GM23338 (cell line): ENCODE data around the gene SUMF1. TPM values are rescaled to one million over a fixed set of nuclear protein-coding genes. Genes with fewer than 3 reads are reported as not detected.

Source experiments
- ATAC-seq: fragments of 200-7000 bp; cut with Tn5 transposase; 3 replicates; pipeline ENCODE4 v1.9.1; 2020
- DNase-seq: peaks from one replicate; pipeline ENCODE4 v3.0.0-alpha.2; 2015; ENCODE audit warnings: low spot score
- H2AFZ ChIP-seq: fragments of 200-600 bp; sonication (generic); 2 replicates; pipeline ENCODE4 v1.8.0; 2016; ENCODE audit warnings: antibody characterized with exemption, mild to moderate bottlenecking, moderate library complexity
- H3F3A ChIP-seq: fragments of 200-600 bp; sonication (generic); replicated peaks from 2 replicates; pipeline ENCODE4 v1.8.0; 2017; ENCODE audit warnings: antibody characterized with exemption, mixed run types, low read depth
- H3K27ac ChIP-seq: fragments of 200-600 bp; sonication (generic); 2 replicates; pipeline ENCODE4 v1.6.1; 2016; ENCODE audit warnings: low read depth
- H3K27me3 ChIP-seq: fragments of 200-600 bp; sonication (generic); 2 replicates; pipeline ENCODE4 v1.8.0; 2016; ENCODE audit warnings: mild to moderate bottlenecking, mixed run types, moderate library complexity; ENCODE audit not compliant: insufficient read depth
- H3K36me3 ChIP-seq: fragments of 200-600 bp; sonication (generic); 2 replicates; pipeline ENCODE4 v1.8.0; 2016; ENCODE audit warnings: mild to moderate bottlenecking; ENCODE audit not compliant: insufficient read depth
- H3K4me1 ChIP-seq: fragments of 200-600 bp; sonication (generic); 2 replicates; pipeline ENCODE4 v1.8.0; 2016; ENCODE audit warnings: mild to moderate bottlenecking, moderate library complexity; ENCODE audit not compliant: insufficient read depth
- H3K4me2 ChIP-seq: fragments of 200-600 bp; sonication (generic); 2 replicates; pipeline ENCODE4 v1.7.1; 2017; ENCODE audit warnings: mixed run types
- H3K4me3 ChIP-seq: fragments of 200-600 bp; sonication (generic); 2 replicates; pipeline ENCODE4 v1.6.1; 2016; ENCODE audit warnings: mixed run types
- H3K79me2 ChIP-seq: fragments of 200-600 bp; sonication (generic); replicated peaks from 2 replicates; pipeline ENCODE4 v1.8.0; 2017; ENCODE audit warnings: mild to moderate bottlenecking; ENCODE audit not compliant: insufficient read depth
- H3K9me2 ChIP-seq: fragments of 200-600 bp; sonication (generic); 2 replicates; pipeline ENCODE4 v1.8.0; 2017; ENCODE audit not compliant: insufficient read depth
- H4K20me1 ChIP-seq: fragments of 200-600 bp; sonication (generic); replicated peaks from 2 replicates; pipeline ENCODE4 v1.8.0; 2017; ENCODE audit warnings: mild to moderate bottlenecking; ENCODE audit not compliant: insufficient read depth
- H3K27ac Mint-ChIP-seq: 2 replicates; pipeline ENCODE4 v1.8.0; 2020; ENCODE audit warnings: inconsistent platforms, mild to moderate bottlenecking, moderate library complexity, mixed read lengths
- H3K27me3 Mint-ChIP-seq: 3 replicates; pipeline ENCODE4 v1.8.0; 2022; ENCODE audit warnings: low read depth, mild to moderate bottlenecking, moderate library complexity, mixed read lengths, inconsistent platforms; ENCODE audit not compliant: insufficient read depth, poor library complexity
- H3K36me3 Mint-ChIP-seq: 3 replicates; pipeline ENCODE4 v1.8.0; 2021; ENCODE audit warnings: low read depth, mild to moderate bottlenecking, inconsistent platforms, moderate library complexity, mixed read lengths
- H3K4me1 Mint-ChIP-seq: 3 replicates; pipeline ENCODE4 v1.8.0; 2020; ENCODE audit warnings: mild to moderate bottlenecking, inconsistent platforms, mixed read lengths
- H3K4me3 Mint-ChIP-seq: 3 replicates; pipeline ENCODE4 v1.8.0; 2021; ENCODE audit warnings: moderate library complexity, mild to moderate bottlenecking, inconsistent platforms, mixed read lengths
- H3K9me3 Mint-ChIP-seq: 3 replicates; pipeline ENCODE4 v1.8.0; 2020; ENCODE audit warnings: moderate library complexity, mild to moderate bottlenecking, inconsistent platforms, mixed read lengths
- CREB1 ChIP-seq: fragments of 250-450 bp; sonication (Bioruptor Pico); IDR thresholded peaks from 2 replicates; pipeline ENCODE4 v1.5.0; 2020; ENCODE audit warnings: low read depth, mild to moderate bottlenecking, moderate library complexity
- EZH2 ChIP-seq: fragments of 200-600 bp; sonication (generic); IDR thresholded peaks from one replicate; pipeline ENCODE4 v1.8.0; 2017; ENCODE audit warnings: antibody characterized with exemption, mild to moderate bottlenecking, low read depth; ENCODE audit not compliant: unreplicated experiment
- EZH2phosphoT487 ChIP-seq: fragments of 200-600 bp; sonication (generic); IDR thresholded peaks from one replicate; pipeline ENCODE4 v1.8.1; 2018; ENCODE audit warnings: antibody characterized with exemption; ENCODE audit not compliant: unreplicated experiment
- JUNB ChIP-seq: IDR thresholded peaks from one replicate; pipeline ENCODE4 v1.6.1; 2016; ENCODE audit warnings: antibody characterized with exemption; ENCODE audit not compliant: unreplicated experiment
- NANOG ChIP-seq: IDR thresholded peaks from 2 replicates; pipeline ENCODE4 v1.6.1; 2016; ENCODE audit warnings: antibody characterized with exemption, borderline replicate concordance
- POLR2AphosphoS5 ChIP-seq: IDR thresholded peaks from 2 replicates; pipeline ENCODE4 v1.6.1; 2016; ENCODE audit warnings: antibody characterized with exemption, low read depth
- STAT1 ChIP-seq: IDR thresholded peaks from one replicate; pipeline ENCODE4 v1.6.1; 2016; ENCODE audit warnings: antibody characterized with exemption; ENCODE audit not compliant: unreplicated experiment
- ZNF114 ChIP-seq: fragments of 250-450 bp; sonication (Bioruptor Pico); IDR thresholded peaks from 2 replicates; pipeline ENCODE4 v1.5.0; 2020; ENCODE audit warnings: mild to moderate bottlenecking, moderate library complexity
- ZNF331 ChIP-seq: fragments of 250-450 bp; sonication (Bioruptor Pico); IDR thresholded peaks from 2 replicates; pipeline ENCODE4 v1.5.0; 2020; ENCODE audit warnings: low read depth, mild to moderate bottlenecking, moderate library complexity
- polyA plus RNA-seq: library from polyadenylated mRNA; unstranded; fragments of >200 nt; fragmentation: Nextera tagmentation; extraction: Ambion mirVana; gene quantifications from 2 replicates; pipeline ENCODE4 v1.2.1, GENCODE V29; 2016
- total RNA-seq: library from RNA; depleted of rRNA; stranded (reverse); fragments of >200 nt; shearing (Covaris generic); gene quantifications from 2 replicates; pipeline ENCODE4 v1.2.3, GENCODE V29; 2014
- TF ChIP-seq, protein P1 (sequence below): fragments of 250-450 bp; sonication (Bioruptor Pico); IDR thresholded peaks from 2 replicates; pipeline ENCODE4 v1.5.0; 2020; ENCODE audit warnings: mild to moderate bottlenecking, moderate library complexity
- TF ChIP-seq, protein P2 (sequence below), 2 experiments: fragments of 200-600 bp in 1 of 2; sonication (generic) in 1 of 2; conservative IDR thresholded peaks; 2 replicates each; pipeline versions ENCODE4 v1.5.1 to v1.6.1; 2016 to 2017; ENCODE audit warnings: antibody characterized with exemption in 2 of 2, low read depth in 2 of 2, mild to moderate bottlenecking in 2 of 2, moderate library complexity in 1 of 2
- TF ChIP-seq, protein P3 (sequence below): IDR thresholded peaks from 2 replicates; pipeline ENCODE4 v1.6.1; 2016; ENCODE audit warnings: antibody characterized with exemption
- TF ChIP-seq, protein P4 (sequence below): IDR thresholded peaks from one replicate; pipeline ENCODE4 v1.6.1; 2018; ENCODE audit warnings: antibody characterized with exemption; ENCODE audit not compliant: unreplicated experiment

SUMF1 gene
- total and polyA plus RNA-seq, 2 experiments from 2014 or later, result 6.9 to 20.3 TPM

DNA sequence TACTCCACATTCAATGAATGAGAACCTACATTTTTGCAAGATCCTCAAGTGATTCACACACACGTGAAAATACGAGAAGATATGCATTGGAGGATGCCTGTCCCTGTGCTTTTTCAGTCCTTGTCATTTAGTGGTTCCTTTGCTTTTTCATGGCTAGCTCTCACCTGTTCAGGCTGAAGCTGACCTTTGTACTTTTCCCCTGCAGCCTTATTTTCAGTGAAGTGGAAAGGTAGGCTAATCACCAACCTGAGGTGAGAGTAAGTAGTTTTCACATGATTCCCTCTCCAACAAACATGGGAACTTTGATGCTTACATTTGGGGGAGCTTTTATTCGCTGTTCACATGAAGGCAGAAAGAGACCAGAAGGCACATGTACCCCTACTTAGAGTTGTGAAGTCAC lies 34.4 kb upstream of the SUMF1 start:
- no peaks in the 10 kb centered on the region; the same call in 1 of the 2 replicates for H4K20me1 ChIP-seq
- no peaks in the 10 kb centered on the region for H3K27me3 ChIP-seq
- Mint-ChIP-seq H3K9me3 (no peaks in the 10 kb centered on the region), H3K36me3 (no peaks in the 10 kb centered on the region), H3K27ac (no peak overlapping the region), H3K4me1 (peaks cover 10% of the 10 kb centered on the region), H3K27me3 (peaks cover 7% of the 10 kb centered on the region), H3K4me3 (no peak overlapping the region)
- no peak overlapping the region for H3K4me3 ChIP-seq
- no peak for DNase-seq
- no peaks in the 10 kb centered on the region for H3K79me2 ChIP-seq
- no peak for ATAC-seq
- TF ChIP-seq, protein P1, sequence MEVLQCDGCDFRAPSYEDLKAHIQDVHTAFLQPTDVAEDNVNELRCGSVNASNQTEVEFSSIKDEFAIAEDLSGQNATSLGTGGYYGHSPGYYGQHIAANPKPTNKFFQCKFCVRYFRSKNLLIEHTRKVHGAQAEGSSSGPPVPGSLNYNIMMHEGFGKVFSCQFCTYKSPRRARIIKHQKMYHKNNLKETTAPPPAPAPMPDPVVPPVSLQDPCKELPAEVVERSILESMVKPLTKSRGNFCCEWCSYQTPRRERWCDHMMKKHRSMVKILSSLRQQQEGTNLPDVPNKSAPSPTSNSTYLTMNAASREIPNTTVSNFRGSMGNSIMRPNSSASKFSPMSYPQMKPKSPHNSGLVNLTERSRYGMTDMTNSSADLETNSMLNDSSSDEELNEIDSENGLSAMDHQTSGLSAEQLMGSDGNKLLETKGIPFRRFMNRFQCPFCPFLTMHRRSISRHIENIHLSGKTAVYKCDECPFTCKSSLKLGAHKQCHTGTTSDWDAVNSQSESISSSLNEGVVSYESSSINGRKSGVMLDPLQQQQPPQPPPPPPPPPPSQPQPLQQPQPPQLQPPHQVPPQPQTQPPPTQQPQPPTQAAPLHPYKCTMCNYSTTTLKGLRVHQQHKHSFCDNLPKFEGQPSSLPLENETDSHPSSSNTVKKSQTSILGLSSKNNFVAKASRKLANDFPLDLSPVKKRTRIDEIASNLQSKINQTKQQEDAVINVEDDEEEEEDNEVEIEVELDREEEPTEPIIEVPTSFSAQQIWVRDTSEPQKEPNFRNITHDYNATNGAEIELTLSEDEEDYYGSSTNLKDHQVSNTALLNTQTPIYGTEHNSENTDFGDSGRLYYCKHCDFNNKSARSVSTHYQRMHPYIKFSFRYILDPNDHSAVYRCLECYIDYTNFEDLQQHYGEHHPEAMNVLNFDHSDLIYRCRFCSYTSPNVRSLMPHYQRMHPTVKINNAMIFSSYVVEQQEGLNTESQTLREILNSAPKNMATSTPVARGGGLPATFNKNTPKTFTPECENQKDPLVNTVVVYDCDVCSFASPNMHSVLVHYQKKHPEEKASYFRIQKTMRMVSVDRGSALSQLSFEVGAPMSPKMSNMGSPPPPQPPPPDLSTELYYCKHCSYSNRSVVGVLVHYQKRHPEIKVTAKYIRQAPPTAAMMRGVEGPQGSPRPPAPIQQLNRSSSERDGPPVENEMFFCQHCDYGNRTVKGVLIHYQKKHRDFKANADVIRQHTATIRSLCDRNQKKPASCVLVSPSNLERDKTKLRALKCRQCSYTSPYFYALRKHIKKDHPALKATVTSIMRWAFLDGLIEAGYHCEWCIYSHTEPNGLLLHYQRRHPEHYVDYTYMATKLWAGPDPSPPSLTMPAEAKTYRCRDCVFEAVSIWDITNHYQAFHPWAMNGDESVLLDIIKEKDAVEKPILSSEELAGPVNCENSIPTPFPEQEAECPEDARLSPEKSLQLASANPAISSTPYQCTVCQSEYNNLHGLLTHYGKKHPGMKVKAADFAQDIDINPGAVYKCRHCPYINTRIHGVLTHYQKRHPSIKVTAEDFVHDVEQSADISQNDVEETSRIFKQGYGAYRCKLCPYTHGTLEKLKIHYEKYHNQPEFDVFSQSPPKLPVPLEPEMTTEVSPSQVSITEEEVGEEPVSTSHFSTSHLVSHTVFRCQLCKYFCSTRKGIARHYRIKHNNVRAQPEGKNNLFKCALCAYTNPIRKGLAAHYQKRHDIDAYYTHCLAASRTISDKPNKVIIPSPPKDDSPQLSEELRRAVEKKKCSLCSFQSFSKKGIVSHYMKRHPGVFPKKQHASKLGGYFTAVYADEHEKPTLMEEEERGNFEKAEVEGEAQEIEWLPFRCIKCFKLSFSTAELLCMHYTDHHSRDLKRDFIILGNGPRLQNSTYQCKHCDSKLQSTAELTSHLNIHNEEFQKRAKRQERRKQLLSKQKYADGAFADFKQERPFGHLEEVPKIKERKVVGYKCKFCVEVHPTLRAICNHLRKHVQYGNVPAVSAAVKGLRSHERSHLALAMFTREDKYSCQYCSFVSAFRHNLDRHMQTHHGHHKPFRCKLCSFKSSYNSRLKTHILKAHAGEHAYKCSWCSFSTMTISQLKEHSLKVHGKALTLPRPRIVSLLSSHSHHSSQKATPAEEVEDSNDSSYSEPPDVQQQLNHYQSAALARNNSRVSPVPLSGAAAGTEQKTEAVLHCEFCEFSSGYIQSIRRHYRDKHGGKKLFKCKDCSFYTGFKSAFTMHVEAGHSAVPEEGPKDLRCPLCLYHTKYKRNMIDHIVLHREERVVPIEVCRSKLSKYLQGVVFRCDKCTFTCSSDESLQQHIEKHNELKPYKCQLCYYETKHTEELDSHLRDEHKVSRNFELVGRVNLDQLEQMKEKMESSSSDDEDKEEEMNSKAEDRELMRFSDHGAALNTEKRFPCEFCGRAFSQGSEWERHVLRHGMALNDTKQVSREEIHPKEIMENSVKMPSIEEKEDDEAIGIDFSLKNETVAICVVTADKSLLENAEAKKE (CRISPR knock-in tag), result no peak
- TF ChIP-seq, protein P2, sequence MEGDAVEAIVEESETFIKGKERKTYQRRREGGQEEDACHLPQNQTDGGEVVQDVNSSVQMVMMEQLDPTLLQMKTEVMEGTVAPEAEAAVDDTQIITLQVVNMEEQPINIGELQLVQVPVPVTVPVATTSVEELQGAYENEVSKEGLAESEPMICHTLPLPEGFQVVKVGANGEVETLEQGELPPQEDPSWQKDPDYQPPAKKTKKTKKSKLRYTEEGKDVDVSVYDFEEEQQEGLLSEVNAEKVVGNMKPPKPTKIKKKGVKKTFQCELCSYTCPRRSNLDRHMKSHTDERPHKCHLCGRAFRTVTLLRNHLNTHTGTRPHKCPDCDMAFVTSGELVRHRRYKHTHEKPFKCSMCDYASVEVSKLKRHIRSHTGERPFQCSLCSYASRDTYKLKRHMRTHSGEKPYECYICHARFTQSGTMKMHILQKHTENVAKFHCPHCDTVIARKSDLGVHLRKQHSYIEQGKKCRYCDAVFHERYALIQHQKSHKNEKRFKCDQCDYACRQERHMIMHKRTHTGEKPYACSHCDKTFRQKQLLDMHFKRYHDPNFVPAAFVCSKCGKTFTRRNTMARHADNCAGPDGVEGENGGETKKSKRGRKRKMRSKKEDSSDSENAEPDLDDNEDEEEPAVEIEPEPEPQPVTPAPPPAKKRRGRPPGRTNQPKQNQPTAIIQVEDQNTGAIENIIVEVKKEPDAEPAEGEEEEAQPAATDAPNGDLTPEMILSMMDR (conservative IDR thresholded peaks at IDR 0.05; ENCODE audit: low read depth in 2 of 2), result no peak
- no peak for TF ChIP-seq EZH2
- TF ChIP-seq JUNB, result no peak
- TF ChIP-seq CREB1, result no peak
- no peak for TF ChIP-seq POLR2AphosphoS5
- TF ChIP-seq, protein P3, sequence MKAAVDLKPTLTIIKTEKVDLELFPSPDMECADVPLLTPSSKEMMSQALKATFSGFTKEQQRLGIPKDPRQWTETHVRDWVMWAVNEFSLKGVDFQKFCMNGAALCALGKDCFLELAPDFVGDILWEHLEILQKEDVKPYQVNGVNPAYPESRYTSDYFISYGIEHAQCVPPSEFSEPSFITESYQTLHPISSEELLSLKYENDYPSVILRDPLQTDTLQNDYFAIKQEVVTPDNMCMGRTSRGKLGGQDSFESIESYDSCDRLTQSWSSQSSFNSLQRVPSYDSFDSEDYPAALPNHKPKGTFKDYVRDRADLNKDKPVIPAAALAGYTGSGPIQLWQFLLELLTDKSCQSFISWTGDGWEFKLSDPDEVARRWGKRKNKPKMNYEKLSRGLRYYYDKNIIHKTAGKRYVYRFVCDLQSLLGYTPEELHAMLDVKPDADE, result no peak
- TF ChIP-seq ZNF331 (CRISPR knock-in tag), result no peak
- TF ChIP-seq NANOG, result no peak
- TF ChIP-seq, protein P4, sequence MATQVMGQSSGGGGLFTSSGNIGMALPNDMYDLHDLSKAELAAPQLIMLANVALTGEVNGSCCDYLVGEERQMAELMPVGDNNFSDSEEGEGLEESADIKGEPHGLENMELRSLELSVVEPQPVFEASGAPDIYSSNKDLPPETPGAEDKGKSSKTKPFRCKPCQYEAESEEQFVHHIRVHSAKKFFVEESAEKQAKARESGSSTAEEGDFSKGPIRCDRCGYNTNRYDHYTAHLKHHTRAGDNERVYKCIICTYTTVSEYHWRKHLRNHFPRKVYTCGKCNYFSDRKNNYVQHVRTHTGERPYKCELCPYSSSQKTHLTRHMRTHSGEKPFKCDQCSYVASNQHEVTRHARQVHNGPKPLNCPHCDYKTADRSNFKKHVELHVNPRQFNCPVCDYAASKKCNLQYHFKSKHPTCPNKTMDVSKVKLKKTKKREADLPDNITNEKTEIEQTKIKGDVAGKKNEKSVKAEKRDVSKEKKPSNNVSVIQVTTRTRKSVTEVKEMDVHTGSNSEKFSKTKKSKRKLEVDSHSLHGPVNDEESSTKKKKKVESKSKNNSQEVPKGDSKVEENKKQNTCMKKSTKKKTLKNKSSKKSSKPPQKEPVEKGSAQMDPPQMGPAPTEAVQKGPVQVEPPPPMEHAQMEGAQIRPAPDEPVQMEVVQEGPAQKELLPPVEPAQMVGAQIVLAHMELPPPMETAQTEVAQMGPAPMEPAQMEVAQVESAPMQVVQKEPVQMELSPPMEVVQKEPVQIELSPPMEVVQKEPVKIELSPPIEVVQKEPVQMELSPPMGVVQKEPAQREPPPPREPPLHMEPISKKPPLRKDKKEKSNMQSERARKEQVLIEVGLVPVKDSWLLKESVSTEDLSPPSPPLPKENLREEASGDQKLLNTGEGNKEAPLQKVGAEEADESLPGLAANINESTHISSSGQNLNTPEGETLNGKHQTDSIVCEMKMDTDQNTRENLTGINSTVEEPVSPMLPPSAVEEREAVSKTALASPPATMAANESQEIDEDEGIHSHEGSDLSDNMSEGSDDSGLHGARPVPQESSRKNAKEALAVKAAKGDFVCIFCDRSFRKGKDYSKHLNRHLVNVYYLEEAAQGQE, result no peak
- no peak for TF ChIP-seq EZH2phosphoT487
- TF ChIP-seq STAT1, result no peak
- no peak for TF ChIP-seq ZNF114 (CRISPR knock-in tag)
- H3F3A ChIP-seq, result no peaks in the 10 kb centered on the region
- H3K36me3 ChIP-seq, result no peaks in the 10 kb centered on the region
- H2AFZ ChIP-seq, result no peak overlapping the region
- H3K4me2 ChIP-seq, result no peak overlapping the region
- no peaks in the 10 kb centered on the region for H3K9me2 ChIP-seq
- 0 out of 2 replicates have a peak, but pooled peaks cover 7% of the 10 kb centered on the region for H3K4me1 ChIP-seq
- no peak overlapping the region for H3K27ac ChIP-seq
